Psoas muscle (tissue), 8 donors: ENCODE data around the gene DHRS11. TPM values are rescaled to one million over a fixed set of nuclear protein-coding genes. Genes with fewer than 3 reads are reported as not detected.

Experiments
- ATAC-seq, 4 donors: fragments of 200-7000 bp; cut with Tn5 transposase; one replicate each; pipeline ENCODE4 v1.9.1; 2020; ENCODE audit warnings: moderate library complexity in 3 of 4, mild to moderate bottlenecking in 2 of 4
- DNase-seq, 2 donors: peaks; one replicate each; pipeline ENCODE4 v3.0.0-alpha.2; 2020
- H3K27ac ChIP-seq: fragments of 200-600 bp; one replicate; pipeline ENCODE4 v1.8.0; 2022
- H3K27me3 ChIP-seq, 3 donors: fragments of 200-600 bp in 1 of 3; one replicate each; pipeline versions ENCODE4 v1.6.1 to v1.8.0; 2013 to 2022; ENCODE audit warnings: low read length in 2 of 3, mild to moderate bottlenecking in 2 of 3, moderate library complexity in 1 of 3; ENCODE audit not compliant: insufficient read depth in 3 of 3
- H3K36me3 ChIP-seq, 2 donors: fragments of 200-600 bp in 1 of 2; one replicate each; pipeline versions ENCODE4 v1.6.1 to v1.8.0; 2013 to 2022; ENCODE audit warnings: low read depth in 1 of 2, mild to moderate bottlenecking in 1 of 2, moderate library complexity in 1 of 2; ENCODE audit not compliant: insufficient read depth in 1 of 2
- H3K4me1 ChIP-seq: fragments of 200-600 bp; one replicate; pipeline ENCODE4 v1.8.0; 2022
- H3K4me3 ChIP-seq: fragments of 200-600 bp; one replicate; pipeline ENCODE4 v1.8.0; 2022; ENCODE audit warnings: mild to moderate bottlenecking
- H3K9me3 ChIP-seq: fragments of 200-600 bp; one replicate; pipeline ENCODE4 v1.8.0; 2022
- CTCF ChIP-seq: fragments of 200-600 bp; IDR thresholded peaks from one replicate; pipeline ENCODE4 v1.8.0; 2022; ENCODE audit warnings: antibody characterized with exemption
- WGBS, 3 donors: extraction: QIAGEN DNeasy Blood & Tissue Kit; methylation state at CpG; one replicate each; pipeline versions ENCODE4 v1.1.6 to v1.1.7; 2013; 5-methylcytosine and 5-hydroxymethylcytosine counted together
- intact Hi-C, 2 donors: fragments of 100-400 bp; cut with DNase I; formaldehyde crosslinking; loops; one replicate each; pipeline versions ENCODE4 v1.11.0 to v1.14.2; 2022
- polyA plus RNA-seq, 3 donors: library from polyadenylated mRNA; stranded (reverse); fragments of 200-250 nt; gene quantifications; one replicate each; pipeline ENCODE4 v1.2.3, GENCODE V29; 2013
- total RNA-seq, 4 donors: library from RNA; stranded (reverse); fragmentation: NEBNext Ultra II Directional in 2 of 4; extraction: Animal tissue kit (Norgen Biotek cat#: 25700) in 2 of 4; gene quantifications; one replicate each; pipeline versions ENCODE4 v1.2.1 to v1.2.4, GENCODE V29; 2021 to 2023
- donor health status: healthy with polysubstance abuse.
- donor health status: DM: no; HTN: no; CAD: no; lungs with moderate emphysema.
- donor health status: Bipolar disorder and iron deficiency.
- donor health status: healthy.
- donor health status: DM: yes; HTN: yes; CAD: no.
- donor health status: DM: no; HTN: no; CAD: no.
- donor health status: DM: no; HTN: no; CAD: no.
- donor health status: DM: yes; HTN: yes; CAD: no.

Gene DHRS11
- total and polyA plus RNA-seq, 7 donors: 9.4 to 20.5 (median 14.5) TPM

- intact Hi-C loops: loop anchor here (5.0 kb wide), 3 partner anchors 35 to 105 kb away; partner anchors contain the start of gene ZNHIT3 (in 1 of the 2)
- DNase-seq (peak in 1 of 2 donors; percentile 58), ATAC-seq (peak; percentile 9 to 26 (median 22))
- Histone ChIP-seq H3K27ac (peak overlapping the region; percentile 81), H3K27me3 (no peaks in the 10 kb centered on the region), H3K9me3 (no peaks in the 10 kb centered on the region), H3K36me3 (peaks cover 4 to 38% of the 10 kb centered on the region in 2 donors), H3K4me3 (peak overlapping the region; percentile 98), H3K4me1 (peaks cover 16% of the 10 kb centered on the region)
- WGBS, 3 donors: 2 to 8% (median 4%) methylated on average over 17 to 20 of the region's 20 CpGs
- TF ChIP-seq CTCF: no peak
These were observed 637 bp downstream of the DHRS11 start for GRCh38 chr17:36592316-36592715.

- peaks cover 4 to 33% of the 10 kb centered on the region in 2 donors for H3K36me3 ChIP-seq
- peak in 1 of 4 donors; percentile 6 for ATAC-seq
- H3K27ac ChIP-seq: peak overlapping the region; percentile 16
- no peaks in the 10 kb centered on the region for H3K9me3 ChIP-seq
- H3K27me3 ChIP-seq: no peaks in the 10 kb centered on the region
- intact Hi-C loops: loop anchor here (5.0 kb wide), 3 partner anchors 36 to 106 kb away; partner anchors contain the start of gene ZNHIT3 (in 1 of the 2)
- peaks cover 16% of the 10 kb centered on the region for H3K4me1 ChIP-seq
- no peak for TF ChIP-seq CTCF
- no peak for DNase-seq
- H3K4me3 ChIP-seq: peak overlapping the region; percentile 98
- 35 to 44% (median 39%) methylated on average over 4 of the region's 4 CpGs for WGBS, 3 donors
These were observed 1.1 kb downstream of the DHRS11 start for GRCh38 chr17:36592716-36593321.

- intact Hi-C loops: loop anchor here (5.0 kb wide), 3 partner anchors 36 to 106 kb away; partner anchors contain the start of gene ZNHIT3 (in 1 of the 2)
- peak overlapping the region; percentile 16 for H3K27ac ChIP-seq
- ATAC-seq: no peak
These were observed 2.1 kb downstream of the DHRS11 start for GRCh38 chr17:36593656-36594316.

GRCh38 chr17:36594626-36595401 is 3.1 kb downstream of the DHRS11 start:
- no peak overlapping the region for H3K4me3 ChIP-seq
- DNase-seq: no peak
- no peak overlapping the region for H3K27ac ChIP-seq
- intact Hi-C loops: loop anchor here (5.0 kb wide), 3 partner anchors 38 to 108 kb away; partner anchors contain the start of gene ZNHIT3 (in 1 of the 2)
- ATAC-seq: no peak
- no peaks in the 10 kb centered on the region for H3K27me3 ChIP-seq
- no peaks in the 10 kb centered on the region for H3K9me3 ChIP-seq
- H3K4me1 ChIP-seq: peaks cover 16% of the 10 kb centered on the region
- peaks cover 2 to 18% of the 10 kb centered on the region in 2 donors for H3K36me3 ChIP-seq
- no peak for TF ChIP-seq CTCF
- WGBS, 3 donors: 77 to 89% (median 79%) methylated on average over 13 of the region's 13 CpGs

More at GRCh38 chr17:36593656-36594316, 2.1 kb downstream of the DHRS11 start:
- no peak for DNase-seq
- TF ChIP-seq CTCF: no peak
- H3K4me3 ChIP-seq: no peak overlapping the region
- H3K9me3 ChIP-seq: no peaks in the 10 kb centered on the region
- 48 to 51% (median 49%) methylated on average over 8 of the region's 8 CpGs for WGBS, 3 donors
- H3K27me3 ChIP-seq: no peaks in the 10 kb centered on the region
- H3K4me1 ChIP-seq: peaks cover 16% of the 10 kb centered on the region
- peaks cover 4 to 25% of the 10 kb centered on the region in 2 donors for H3K36me3 ChIP-seq
